ENCODE data around the gene SPATA31C1.
"Not testable (repeated sequence)": the region's sequence is repeated elsewhere in the genome, so short reads cannot be mapped to it uniquely, and the experiment has no call there.

Gene SPATA31C1

GRCh38 chr9:87938336-87938735 is 20.6 kb downstream of the SPATA31C1 start:
- not testable (repeated sequence) for DNase-seq (ENCODE audit: low spot score)

- DNase-seq (ENCODE audit: low spot score): not testable (repeated sequence)
These were observed 21.3 kb downstream of the SPATA31C1 start for GRCh38 chr9:87939096-87939495.

DNA sequence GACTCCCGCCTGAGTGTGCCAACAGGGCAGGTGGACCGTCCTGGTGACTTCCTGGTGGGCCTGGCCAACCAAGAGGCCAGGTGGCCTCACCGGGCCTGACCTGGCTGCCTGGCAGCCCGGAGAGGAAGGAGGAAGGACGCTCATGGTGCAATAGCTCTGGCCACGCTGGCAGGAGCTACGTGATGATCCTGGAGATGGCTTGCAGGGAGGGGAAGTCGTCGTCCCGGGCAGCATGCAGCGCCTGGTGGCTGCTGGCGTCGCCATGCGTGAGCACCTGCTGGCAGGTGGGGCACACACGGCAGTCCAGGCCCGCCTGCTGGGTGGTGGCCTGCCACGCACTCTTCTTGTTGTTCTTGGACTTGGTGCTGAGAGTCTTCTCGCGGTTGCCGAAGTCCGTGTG is 26.3 kb downstream of the SPATA31C1 start:
- DNase-seq (ENCODE audit: low spot score): no peak

DNA sequence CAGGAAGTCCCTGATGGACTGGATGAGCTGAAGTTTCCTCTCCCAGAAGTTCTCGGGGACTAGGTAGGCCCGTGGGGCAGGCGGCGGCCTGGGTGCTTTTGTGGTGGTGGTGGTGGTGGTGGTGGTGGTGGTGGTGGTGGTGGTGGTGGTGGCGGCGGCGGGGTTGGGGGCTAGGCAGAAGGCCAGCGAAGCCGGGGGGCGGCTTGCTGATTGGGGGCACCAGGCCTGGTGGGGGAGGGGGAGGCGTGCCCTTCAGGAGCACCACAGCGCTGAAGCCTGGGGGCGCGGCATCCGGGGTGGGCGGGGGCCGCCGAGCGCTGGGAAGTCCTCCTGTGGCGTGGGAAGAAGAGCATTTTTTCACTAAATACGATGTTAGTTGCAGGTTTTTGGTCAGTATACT is 26.9 kb downstream of the SPATA31C1 start:
- no peak for DNase-seq (ENCODE audit: low spot score)

DNA sequence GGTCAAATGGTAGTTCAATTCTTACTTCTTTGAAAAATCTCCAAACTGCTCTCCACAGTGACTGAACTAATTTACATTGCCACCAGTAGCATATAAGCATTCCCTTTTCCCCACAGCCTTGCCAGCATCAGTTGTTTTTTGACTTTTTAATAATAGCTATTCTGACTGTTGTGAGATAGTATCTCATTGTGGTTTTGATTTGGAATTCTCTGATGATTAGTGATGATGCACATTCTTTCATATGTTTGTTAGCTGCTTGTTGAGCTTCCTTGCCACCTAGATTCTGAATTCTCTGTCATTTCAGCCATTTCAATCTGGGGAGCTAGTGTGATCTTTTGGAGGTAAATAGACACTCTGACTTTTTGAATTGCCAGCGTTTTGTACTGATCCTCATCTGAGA is 32.5 kb downstream of the SPATA31C1 start:
- no peak for DNase-seq (ENCODE audit: low spot score)

- DNase-seq (ENCODE audit: low spot score): peak; percentile 36
These were observed 33.2 kb downstream of the SPATA31C1 start for GRCh38 chr9:87950765-87951488.

DNA sequence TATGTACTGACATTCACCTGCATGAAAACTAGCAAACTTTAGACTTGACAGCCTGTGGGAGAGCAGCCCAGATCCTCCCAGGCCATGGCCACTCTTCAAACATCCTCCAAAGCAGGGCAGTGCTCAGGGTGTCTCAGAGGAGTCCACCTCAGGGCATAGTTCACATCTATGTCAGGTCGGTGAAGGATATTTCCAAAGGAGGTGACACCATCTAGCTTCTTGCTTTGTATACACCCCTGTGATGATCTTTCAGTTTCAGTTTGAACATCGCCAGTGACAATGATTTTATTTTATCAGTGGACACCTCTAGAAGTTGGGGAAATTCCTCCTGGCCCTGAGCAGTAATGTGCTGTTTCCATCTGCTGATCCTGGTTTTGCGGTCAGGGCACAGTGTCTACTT is 36.5 kb downstream of the SPATA31C1 start:
- no peak for DNase-seq (ENCODE audit: low spot score)

- no peak for DNase-seq (ENCODE audit: low spot score)
These were observed 40.1 kb downstream of the SPATA31C1 start for GRCh38 chr9:87957839-87958238.

DNA sequence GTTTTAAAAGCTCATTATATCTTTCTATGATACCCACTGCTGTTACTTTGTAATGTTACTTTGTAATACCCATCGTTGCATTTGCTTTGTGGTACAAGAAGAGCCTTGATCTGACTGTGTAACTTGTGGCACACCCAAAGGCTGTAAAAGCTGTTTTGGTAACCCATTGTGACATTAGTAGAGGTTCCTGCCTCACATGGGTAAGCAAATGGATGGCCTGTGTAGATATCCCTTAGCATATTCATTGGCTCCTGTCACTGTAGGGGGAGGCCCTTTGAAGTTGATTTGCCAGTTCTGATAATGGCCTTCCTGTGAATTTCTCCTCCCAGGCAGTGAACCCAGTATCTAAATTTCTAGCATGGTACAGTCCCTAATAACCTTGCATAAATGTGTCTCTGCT is 40.8 kb downstream of the SPATA31C1 start:
- DNase-seq (ENCODE audit: low spot score): no peak

- no peak for DNase-seq (ENCODE audit: low spot score)
These were observed 42.3 kb downstream of the SPATA31C1 start for GRCh38 chr9:87959916-87960581.

DNA sequence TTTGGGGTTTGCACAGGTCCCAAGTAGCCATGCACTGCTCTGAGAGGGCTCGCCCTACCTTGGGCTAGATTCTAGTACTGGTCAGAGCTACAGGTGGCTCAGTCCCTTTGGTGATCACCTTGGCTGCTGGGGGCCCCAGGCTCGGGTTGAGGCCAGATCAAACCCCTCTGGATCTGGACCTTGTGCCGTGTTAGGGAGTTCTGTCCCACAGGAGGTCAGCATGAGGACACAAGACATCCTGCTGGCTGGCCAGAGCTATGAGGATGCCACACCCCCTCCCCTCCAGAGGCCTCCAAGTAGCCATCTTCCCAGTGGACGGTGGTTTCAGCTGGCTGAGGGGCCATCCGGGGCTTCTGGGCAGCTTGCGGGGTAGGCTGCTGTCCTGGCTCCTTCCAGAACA is 46.0 kb downstream of the SPATA31C1 start:
- no peak for DNase-seq (ENCODE audit: low spot score)

GRCh38 chr9:87964826-87965225 is 47.1 kb downstream of the SPATA31C1 start:
- no peak for DNase-seq (ENCODE audit: low spot score)

- no peak for DNase-seq (ENCODE audit: low spot score)
These were observed 50.4 kb downstream of the SPATA31C1 start for GRCh38 chr9:87968155-87968554.

GRCh38 chr9:87970602-87971001 is 52.8 kb downstream of the SPATA31C1 start:
- DNase-seq (ENCODE audit: low spot score): no peak

DNA sequence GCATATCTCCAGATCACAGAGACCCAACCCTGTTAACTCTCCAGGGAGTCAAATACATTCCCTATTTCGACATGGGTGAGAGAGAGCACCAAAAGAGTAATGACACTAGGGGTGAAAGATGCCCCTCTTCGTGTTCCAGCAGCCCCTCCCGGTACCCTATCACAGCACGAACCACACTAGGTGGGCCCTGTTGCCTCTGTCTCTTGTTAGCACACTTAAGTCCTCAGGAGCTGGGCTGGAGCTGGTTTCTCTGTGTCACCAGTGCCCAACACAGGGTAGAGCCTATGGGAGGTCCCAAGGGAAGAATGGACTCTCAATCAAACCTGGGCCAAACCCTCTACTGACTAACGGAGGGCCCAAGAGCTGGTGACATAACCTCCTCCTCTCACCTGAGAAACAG is 55.4 kb downstream of the SPATA31C1 start:
- no peak for DNase-seq (ENCODE audit: low spot score)

Measured in GM03348 (cell line).